Stomach (tissue), 9 donors: ENCODE measurements around the gene TNS3. TPM values are rescaled to one million over a fixed set of nuclear protein-coding genes. Genes with fewer than 3 reads are reported as not detected.

Experiments used
- DNase-seq, 2 donors: peaks; one replicate each; pipeline versions ENCODE4 v3.0.0 to v3.0.0-alpha.2; 2013 to 2019
- H3K27ac ChIP-seq, 5 donors: fragments of 200-600 bp in 4 of 5; sonication (generic) in 4 of 5; one replicate each; pipeline ENCODE4 v1.5.1; 2013 to 2019; ENCODE audit warnings: mild to moderate bottlenecking in 1 of 5, moderate library complexity in 1 of 5
- H3K27me3 ChIP-seq, 3 donors: fragments of 200-600 bp; sonication (generic); one replicate each; pipeline ENCODE4 v1.5.1; 2017 to 2019; ENCODE audit warnings: mixed run types in 1 of 3
- H3K36me3 ChIP-seq, 4 donors: fragments of 200-600 bp; sonication (generic); 1 replicate in 3 of 4; 2 replicates in 1 of 4; pipeline ENCODE4 v1.5.1; 2016 to 2019
- H3K4me1 ChIP-seq, 4 donors: fragments of 200-600 bp; sonication (generic); one replicate each; pipeline ENCODE4 v1.5.1; 2016 to 2019
- H3K4me3 ChIP-seq, 4 donors: fragments of 200-600 bp; sonication (generic) in 3 of 4; one replicate each; pipeline ENCODE4 v1.5.1; 2016 to 2019; ENCODE audit warnings: mild to moderate bottlenecking in 1 of 4
- H3K9me3 ChIP-seq, 4 donors: fragments of 200-600 bp; sonication (generic); one replicate each; pipeline ENCODE4 v1.5.1; 2016 to 2019
- EP300 ChIP-seq: sonication (generic); formaldehyde crosslinking; IDR thresholded peaks from one replicate; pipeline ENCODE4 v1.6.1; 2017; ENCODE audit warnings: antibody characterized with exemption
- POLR2A ChIP-seq, 4 donors: fragments of 450-650 bp; IDR thresholded peaks; one replicate each; pipeline ENCODE4 v1.6.1; 2016; ENCODE audit warnings: antibody characterized with exemption in 4 of 4, control low read depth in 2 of 4, mild to moderate bottlenecking in 1 of 4, moderate library complexity in 1 of 4
- POLR2AphosphoS5 ChIP-seq, 3 donors: sonication (generic); formaldehyde crosslinking; IDR thresholded peaks; one replicate each; pipeline ENCODE4 v1.6.1; 2016; ENCODE audit warnings: antibody characterized with exemption in 3 of 3
- WGBS, 5 donors: extraction: QIAGEN DNeasy Blood & Tissue Kit in 3 of 5; methylation state at CpG; one replicate each; pipeline versions ENCODE4 v1.1.5 to v1.1.7; 2013 to 2018; 5-methylcytosine and 5-hydroxymethylcytosine counted together
- intact Hi-C: fragments of 100-400 bp; cut with DNase I; formaldehyde crosslinking; loops from one replicate; pipeline ENCODE4 v1.15.1; 2023; ENCODE audit warnings: low total_unique reads
- polyA plus RNA-seq, 3 donors: library from polyadenylated mRNA; stranded (reverse); fragments of 200-250 nt; gene quantifications; one replicate each; pipeline ENCODE4 v1.2.3, GENCODE V29; 2013
- total RNA-seq, 5 donors: library from RNA; depleted of rRNA; stranded (reverse); fragments of >200 nt; gene quantifications; one replicate each; pipeline versions ENCODE4 v1.1.0 to v1.2.3, GENCODE V29; 2014 to 2016
- TF ChIP-seq, protein P1 (sequence below), 7 experiments: fragments of 450-650 bp in 4 of 7; fragments of 200-600 bp in 3 of 7; sonication (generic) in 3 of 7; IDR thresholded peaks; one replicate each; pipeline ENCODE4 v1.5.1; 2016 to 2019; ENCODE audit warnings: antibody characterized with exemption in 7 of 7, control low read depth in 2 of 7, mild to moderate bottlenecking in 1 of 7
- donor health status: healthy with polysubstance abuse.
- donor health status: Bipolar disorder and iron deficiency.
- donor health status: healthy.

The TNS3 gene
- total and polyA plus RNA-seq, 8 donors, result 10.0 to 105 (median 41.0) TPM

DNA sequence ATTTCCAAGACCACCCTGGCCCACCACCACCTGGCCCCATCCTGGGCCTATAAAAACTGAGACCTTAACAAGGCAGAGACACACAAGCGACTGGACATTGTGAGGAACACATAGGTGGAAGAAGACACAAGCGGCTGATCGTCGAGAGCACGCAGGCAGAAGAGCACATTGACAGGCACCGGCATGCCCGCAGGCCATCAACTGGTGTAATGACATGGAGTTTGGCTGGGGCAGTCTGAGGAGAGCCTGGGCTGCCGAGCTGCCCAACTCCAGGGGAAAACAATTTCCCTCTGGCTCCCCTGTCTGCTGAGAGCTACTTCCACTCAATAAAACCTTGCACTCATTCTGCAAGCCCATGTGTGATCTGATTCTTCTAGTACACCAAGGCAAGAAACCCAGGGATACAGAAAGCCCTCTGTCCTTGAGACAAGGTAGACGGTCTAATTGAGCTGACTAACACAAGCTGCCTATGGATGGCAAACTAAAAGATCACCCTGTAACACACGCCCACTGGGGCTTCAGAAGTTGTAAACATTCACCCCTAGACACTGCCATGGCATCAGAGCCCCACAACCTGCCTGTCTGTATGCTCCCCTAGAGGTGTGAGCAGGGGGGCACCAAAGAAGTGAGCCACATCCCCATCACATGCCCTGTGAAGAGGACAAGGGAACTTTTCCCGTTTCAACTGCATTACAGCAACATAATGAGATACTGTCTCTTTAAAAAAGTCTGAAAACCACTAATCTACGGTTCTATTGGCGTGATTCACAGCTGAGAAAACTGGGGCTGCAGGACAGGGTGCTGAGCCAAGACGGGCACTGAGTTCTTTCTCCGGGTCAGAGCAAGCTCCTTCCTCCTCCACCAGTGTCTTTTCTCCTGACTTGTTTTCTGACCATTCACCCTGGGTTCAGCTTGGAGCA lies 18.5 kb upstream of the TNS3 start:
- H3K4me1 ChIP-seq, result peaks cover 26 to 42% (median 31%) of the 10 kb centered on the region in 4 donors
- H3K4me3 ChIP-seq, result no peak overlapping the region
- peak; percentile 46 to 47 for DNase-seq
- TF ChIP-seq, protein P1, sequence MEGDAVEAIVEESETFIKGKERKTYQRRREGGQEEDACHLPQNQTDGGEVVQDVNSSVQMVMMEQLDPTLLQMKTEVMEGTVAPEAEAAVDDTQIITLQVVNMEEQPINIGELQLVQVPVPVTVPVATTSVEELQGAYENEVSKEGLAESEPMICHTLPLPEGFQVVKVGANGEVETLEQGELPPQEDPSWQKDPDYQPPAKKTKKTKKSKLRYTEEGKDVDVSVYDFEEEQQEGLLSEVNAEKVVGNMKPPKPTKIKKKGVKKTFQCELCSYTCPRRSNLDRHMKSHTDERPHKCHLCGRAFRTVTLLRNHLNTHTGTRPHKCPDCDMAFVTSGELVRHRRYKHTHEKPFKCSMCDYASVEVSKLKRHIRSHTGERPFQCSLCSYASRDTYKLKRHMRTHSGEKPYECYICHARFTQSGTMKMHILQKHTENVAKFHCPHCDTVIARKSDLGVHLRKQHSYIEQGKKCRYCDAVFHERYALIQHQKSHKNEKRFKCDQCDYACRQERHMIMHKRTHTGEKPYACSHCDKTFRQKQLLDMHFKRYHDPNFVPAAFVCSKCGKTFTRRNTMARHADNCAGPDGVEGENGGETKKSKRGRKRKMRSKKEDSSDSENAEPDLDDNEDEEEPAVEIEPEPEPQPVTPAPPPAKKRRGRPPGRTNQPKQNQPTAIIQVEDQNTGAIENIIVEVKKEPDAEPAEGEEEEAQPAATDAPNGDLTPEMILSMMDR (IDR thresholded peaks at IDR 0.05), result no peak
- TF ChIP-seq POLR2AphosphoS5 (IDR thresholded peaks at IDR 0.05), result peak in 1 of 3 donors; percentile 7
- peaks cover 6 to 30% (median 19%) of the 10 kb centered on the region in 4 donors for H3K9me3 ChIP-seq
- intact Hi-C loops, result no loop called here
- WGBS, 5 donors, result 61 to 66% (median 61%) methylated on average over 15 of the region's 15 CpGs
- no peaks in the 10 kb centered on the region for H3K27me3 ChIP-seq
- H3K27ac ChIP-seq, result peak overlapping the region in 3 of 5 donors; percentile 5 to 38 (median 20)
- no peaks in the 10 kb centered on the region for H3K36me3 ChIP-seq

DNA sequence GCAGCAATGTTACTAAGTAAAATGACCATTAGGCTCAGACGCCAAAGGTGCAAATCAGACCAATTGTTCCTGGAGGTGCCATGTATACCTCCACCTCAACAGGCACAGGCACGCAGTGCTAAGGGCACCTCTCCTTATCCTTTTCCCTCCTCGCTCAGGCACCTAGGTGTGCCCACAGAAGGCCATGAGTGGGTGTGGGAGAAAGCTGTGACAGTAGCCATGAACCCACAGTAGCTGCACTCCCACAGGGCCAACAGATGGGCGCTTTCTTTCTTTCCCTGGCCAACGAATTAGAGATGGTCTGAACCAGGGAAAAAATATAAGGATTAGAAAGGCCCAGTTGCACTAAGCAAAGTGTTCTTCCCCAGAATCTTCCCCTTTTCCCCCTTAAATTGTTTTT lies 15.5 kb upstream of the TNS3 start:
- H3K27me3 ChIP-seq, result no peaks in the 10 kb centered on the region
- no peak overlapping the region for H3K4me3 ChIP-seq
- intact Hi-C loops, result no loop called here
- TF ChIP-seq POLR2A (IDR thresholded peaks at IDR 0.05) (no peak), EP300 (no peak), POLR2AphosphoS5 (IDR thresholded peaks at IDR 0.05) (no peak)
- TF ChIP-seq, protein P1 (IDR thresholded peaks at IDR 0.05), result no peak
- DNase-seq, result no peak
- WGBS, 5 donors, result 82 to 96% (median 93%) methylated on average over 5 of the region's 5 CpGs
- H3K36me3 ChIP-seq, result no peaks in the 10 kb centered on the region
- peaks cover 12 to 23% (median 17%) of the 10 kb centered on the region in 4 donors for H3K4me1 ChIP-seq
- no peak overlapping the region for H3K27ac ChIP-seq
- peaks cover 6 to 31% (median 19%) of the 10 kb centered on the region in 4 donors for H3K9me3 ChIP-seq

DNA sequence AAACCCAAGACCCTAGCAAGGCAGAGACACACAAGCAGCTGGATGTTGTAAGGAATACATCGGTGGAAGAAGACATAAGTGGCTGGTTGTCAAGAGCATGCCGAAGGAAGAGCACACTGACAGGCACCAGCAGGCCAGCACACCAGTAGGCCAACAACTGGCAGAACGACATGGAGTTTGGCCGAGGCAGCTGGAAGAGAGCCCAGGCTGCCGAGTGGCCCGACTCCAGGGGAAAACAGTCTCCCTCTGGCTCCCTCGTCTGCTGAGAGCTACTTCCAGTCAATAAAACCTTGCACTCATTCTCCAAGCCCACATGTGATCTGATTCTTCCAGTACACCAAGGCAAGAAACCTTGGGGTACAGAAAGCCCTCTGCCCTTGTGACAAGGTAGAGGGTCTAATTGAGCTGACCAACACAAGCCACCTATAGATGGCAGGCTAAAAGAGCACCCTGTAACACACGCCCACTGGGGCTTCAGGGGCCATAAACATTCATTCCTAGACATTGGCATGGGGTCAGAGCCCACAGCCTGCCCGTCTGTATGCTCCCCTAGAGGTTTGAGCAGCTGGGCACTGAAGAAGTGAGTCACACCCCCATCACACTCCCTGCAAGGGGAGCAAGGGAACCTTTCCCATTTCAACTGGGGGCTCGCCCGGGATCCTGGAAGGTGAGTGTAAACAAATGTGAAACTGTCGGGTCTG lies 14.7 kb upstream of the TNS3 start:
- intact Hi-C loops, result no loop called here
- TF ChIP-seq POLR2AphosphoS5 (IDR thresholded peaks at IDR 0.05) (no peak), POLR2A (IDR thresholded peaks at IDR 0.05) (no peak)
- TF ChIP-seq, protein P1 (IDR thresholded peaks at IDR 0.05), result no peak
- Histone ChIP-seq H3K4me3 (no peak overlapping the region), H3K9me3 (peaks cover 6 to 31% (median 19%) of the 10 kb centered on the region in 4 donors), H3K27ac (no peak overlapping the region), H3K4me1 (peaks cover 12 to 24% (median 15%) of the 10 kb centered on the region in 4 donors), H3K36me3 (no peaks in the 10 kb centered on the region), H3K27me3 (no peaks in the 10 kb centered on the region)
- 66 to 78% (median 71%) methylated on average over 12 of the region's 12 CpGs for WGBS, 5 donors
- peak in 1 of 2 donors; percentile 40 for DNase-seq

DNA sequence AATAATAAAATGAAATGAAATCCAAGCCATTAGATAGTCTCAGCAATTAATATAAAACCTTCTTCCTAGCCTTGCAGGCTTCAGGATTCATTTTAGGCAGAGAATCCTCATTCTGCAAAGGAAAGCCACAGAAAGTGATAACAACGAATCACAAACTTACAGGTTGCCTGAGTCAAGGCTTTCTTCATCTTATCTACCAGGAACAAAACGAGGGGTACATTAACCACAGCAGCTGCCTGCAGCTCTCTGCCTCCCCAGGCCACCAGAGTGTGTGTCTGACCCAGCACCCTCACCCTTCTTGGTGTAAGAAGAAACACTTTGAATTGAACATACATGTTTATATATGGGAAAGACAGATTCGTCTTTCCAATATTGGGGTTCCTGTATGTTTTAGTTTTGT lies 12.5 kb upstream of the TNS3 start:
- H3K4me1 ChIP-seq, result peaks cover 0 to 11% (median 5%) of the 10 kb centered on the region in 4 donors
- H3K27ac ChIP-seq, result no peak overlapping the region
- no peak for TF ChIP-seq POLR2AphosphoS5 (IDR thresholded peaks at IDR 0.05)
- no peak for TF ChIP-seq EP300
- TF ChIP-seq, protein P1 (IDR thresholded peaks at IDR 0.05), result no peak
- TF ChIP-seq POLR2A (IDR thresholded peaks at IDR 0.05), result no peak
- intact Hi-C loops, result no loop called here
- H3K4me3 ChIP-seq, result no peak overlapping the region
- 42 to 66% (median 54%) methylated on average over 3 of the region's 3 CpGs for WGBS, 5 donors
- H3K36me3 ChIP-seq, result no peaks in the 10 kb centered on the region
- H3K9me3 ChIP-seq, result peaks cover 6 to 31% (median 19%) of the 10 kb centered on the region in 4 donors
- no peak for DNase-seq
- H3K27me3 ChIP-seq, result no peaks in the 10 kb centered on the region
